MG63 (cell line): ENCODE results near the gene TBC1D5. TPM values are rescaled to one million over a fixed set of nuclear protein-coding genes. Genes with fewer than 3 reads are reported as not detected.
"Not testable (repeated sequence)": the region's sequence is repeated elsewhere in the genome, so short reads cannot be mapped to it uniquely, and the experiment has no call there.

ENCODE experiments used
- DNase-seq: peaks from one replicate; pipeline ENCODE4 v3.0.0-alpha.2; 2020
- H3K27me3 ChIP-seq: fragments of 250-450 bp; sonication (Bioruptor Pico); 2 replicates; pipeline ENCODE4 v1.5.1; 2020; ENCODE audit warnings: mild to moderate bottlenecking, moderate library complexity
- H3K36me3 ChIP-seq: fragments of 250-450 bp; sonication (Bioruptor Pico); 2 replicates; pipeline ENCODE4 v1.5.1; 2020; ENCODE audit warnings: mild to moderate bottlenecking, moderate library complexity
- H3K4me3 ChIP-seq: fragments of 250-450 bp; sonication (Bioruptor Pico); 2 replicates; pipeline ENCODE4 v1.5.1; 2020; ENCODE audit warnings: mild to moderate bottlenecking, moderate library complexity
- H3K9me3 ChIP-seq: fragments of 250-450 bp; sonication (Bioruptor Pico); 2 replicates; pipeline ENCODE4 v1.5.1; 2020; ENCODE audit warnings: mild to moderate bottlenecking, moderate library complexity
- total RNA-seq: library from RNA; depleted of rRNA; stranded (reverse); fragments of >200 nt; shearing (Covaris generic); gene quantifications from 2 replicates; pipeline ENCODE4 v1.2.3, GENCODE V29; 2014; ENCODE audit warnings: low replicate concordance; rRNA removed

TBC1D5 gene, protein sequence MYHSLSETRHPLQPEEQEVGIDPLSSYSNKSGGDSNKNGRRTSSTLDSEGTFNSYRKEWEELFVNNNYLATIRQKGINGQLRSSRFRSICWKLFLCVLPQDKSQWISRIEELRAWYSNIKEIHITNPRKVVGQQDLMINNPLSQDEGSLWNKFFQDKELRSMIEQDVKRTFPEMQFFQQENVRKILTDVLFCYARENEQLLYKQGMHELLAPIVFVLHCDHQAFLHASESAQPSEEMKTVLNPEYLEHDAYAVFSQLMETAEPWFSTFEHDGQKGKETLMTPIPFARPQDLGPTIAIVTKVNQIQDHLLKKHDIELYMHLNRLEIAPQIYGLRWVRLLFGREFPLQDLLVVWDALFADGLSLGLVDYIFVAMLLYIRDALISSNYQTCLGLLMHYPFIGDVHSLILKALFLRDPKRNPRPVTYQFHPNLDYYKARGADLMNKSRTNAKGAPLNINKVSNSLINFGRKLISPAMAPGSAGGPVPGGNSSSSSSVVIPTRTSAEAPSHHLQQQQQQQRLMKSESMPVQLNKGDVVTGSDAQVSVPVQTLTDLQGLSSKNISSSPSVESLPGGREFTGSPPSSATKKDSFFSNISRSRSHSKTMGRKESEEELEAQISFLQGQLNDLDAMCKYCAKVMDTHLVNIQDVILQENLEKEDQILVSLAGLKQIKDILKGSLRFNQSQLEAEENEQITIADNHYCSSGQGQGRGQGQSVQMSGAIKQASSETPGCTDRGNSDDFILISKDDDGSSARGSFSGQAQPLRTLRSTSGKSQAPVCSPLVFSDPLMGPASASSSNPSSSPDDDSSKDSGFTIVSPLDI
- total RNA-seq: 28.3 and 62.5 TPM in 2 replicates

DNA sequence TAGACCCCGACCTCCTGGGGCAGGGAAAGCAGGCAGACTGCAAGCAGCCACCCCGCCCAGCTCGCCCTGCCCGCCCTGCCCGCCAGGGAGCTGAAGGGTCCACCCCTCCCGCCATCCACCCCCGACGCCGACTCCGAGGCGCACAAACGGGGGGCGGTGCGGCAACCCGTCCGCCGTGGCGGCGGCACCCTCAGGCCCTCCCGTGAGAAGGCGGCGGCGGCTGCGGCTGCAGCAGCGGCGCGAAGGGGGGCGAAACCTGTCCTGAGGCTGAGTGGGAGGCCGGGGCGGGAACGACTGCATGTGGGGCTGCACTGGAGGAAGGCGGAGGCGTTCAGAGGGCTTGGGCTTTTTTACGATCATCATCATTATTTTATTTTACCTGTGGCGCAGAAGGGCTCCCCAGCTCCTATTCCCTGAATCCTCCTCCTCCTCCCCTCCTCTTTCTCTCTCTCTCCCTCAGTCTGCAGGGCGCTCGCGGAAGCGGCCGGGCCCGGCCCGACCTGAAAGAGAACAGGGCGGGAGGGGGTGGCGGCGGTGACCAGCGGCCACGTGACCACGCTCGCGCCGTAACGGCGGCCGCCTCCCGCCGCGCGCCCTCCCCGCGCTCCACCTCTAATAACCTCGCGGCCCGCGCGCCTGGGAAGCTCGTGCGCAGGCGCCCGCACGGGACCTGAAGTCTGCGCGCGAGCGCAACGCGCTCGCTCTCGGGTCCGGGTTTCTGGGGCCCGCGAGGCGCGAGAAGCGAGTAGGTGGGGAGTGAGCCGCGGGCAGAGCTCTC lies at the start of gene TBC1D5:
Gene TBC1D5 (minus strand): TSS at position 530 of the 778 bp plus-strand sequence. CDS start 234,061 bp downstream, outside the sequence.
- Histone ChIP-seq H3K27me3 (no peaks in the 10 kb centered on the region), H3K9me3 (no peaks in the 10 kb centered on the region), H3K36me3 (no peaks in the 10 kb centered on the region), H3K4me3 (peak within 1 kb of the TSS; percentile 66)
- DNase-seq: peak; percentile 94

DNA sequence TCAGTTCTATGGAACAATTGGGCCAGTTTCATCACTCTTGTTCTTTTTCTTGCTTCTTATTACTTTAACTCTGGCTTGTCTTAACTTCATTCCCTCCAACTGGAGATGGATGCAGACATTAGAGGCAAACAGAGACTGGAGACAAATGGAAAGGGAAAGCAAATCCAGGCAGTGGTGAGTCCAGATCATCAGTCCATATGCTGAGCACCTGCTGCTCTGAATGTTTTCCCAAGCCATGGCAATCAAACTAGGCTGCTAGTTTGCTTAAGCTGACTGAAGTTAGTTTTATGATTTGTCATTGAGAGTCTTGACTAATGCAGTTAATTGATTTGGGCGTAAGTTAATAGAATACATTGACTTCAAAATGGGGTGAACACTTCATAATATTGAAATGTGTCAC lies 41.0 kb upstream of the TBC1D5 start:
- Histone ChIP-seq H3K9me3 (no peaks in the 10 kb centered on the region), H3K4me3 (no peak overlapping the region)

DNA sequence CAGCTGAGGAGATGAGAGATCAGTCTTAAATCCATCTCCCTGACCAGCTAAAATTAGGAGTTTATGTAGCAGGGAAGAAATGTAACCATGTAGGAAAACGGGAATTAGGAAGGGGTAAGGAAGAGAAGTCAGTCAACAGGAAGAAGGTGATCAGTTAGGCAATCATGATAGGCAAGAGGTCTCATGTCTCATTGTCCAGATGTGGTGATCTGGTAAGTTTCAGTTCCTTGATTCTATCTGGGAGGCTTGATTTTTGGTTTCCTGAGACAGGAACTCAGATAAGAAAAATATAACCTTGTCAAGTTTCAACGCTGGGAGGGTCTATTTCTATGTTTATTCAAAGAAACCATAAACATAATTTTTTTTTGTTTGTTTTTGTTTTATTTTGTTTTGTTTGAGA lies 40.3 kb upstream of the TBC1D5 start:
- Histone ChIP-seq H3K4me3 (no peak overlapping the region), H3K36me3 (no peaks in the 10 kb centered on the region), H3K9me3 (no peaks in the 10 kb centered on the region), H3K27me3 (no peaks in the 10 kb centered on the region)
- DNase-seq: no peak

More for the DNA sequence above, 41.0 kb upstream of the TBC1D5 start:
- Histone ChIP-seq H3K27me3 (no peaks in the 10 kb centered on the region), H3K36me3 (no peaks in the 10 kb centered on the region)
- DNase-seq: no peak

DNA sequence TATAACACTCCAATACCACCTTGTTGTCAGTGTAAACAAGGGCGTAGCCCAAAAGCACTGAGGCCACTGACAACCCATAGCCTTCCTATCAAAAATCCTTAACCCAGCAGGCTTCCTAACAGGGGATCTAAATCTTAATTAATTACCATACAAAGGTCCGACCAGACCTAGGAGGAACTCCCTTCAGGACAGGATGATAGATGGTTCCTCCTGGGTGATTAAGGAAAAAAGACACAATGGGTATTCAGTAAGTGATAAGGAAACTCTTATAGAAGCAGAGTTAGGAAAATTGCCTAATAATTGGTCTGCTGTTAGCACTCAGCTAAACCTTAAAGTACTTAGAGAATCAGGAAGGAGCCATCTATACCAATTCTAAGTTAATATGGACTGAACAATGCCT lies 37.9 kb upstream of the TBC1D5 start:
- DNase-seq: not testable (repeated sequence)

DNA sequence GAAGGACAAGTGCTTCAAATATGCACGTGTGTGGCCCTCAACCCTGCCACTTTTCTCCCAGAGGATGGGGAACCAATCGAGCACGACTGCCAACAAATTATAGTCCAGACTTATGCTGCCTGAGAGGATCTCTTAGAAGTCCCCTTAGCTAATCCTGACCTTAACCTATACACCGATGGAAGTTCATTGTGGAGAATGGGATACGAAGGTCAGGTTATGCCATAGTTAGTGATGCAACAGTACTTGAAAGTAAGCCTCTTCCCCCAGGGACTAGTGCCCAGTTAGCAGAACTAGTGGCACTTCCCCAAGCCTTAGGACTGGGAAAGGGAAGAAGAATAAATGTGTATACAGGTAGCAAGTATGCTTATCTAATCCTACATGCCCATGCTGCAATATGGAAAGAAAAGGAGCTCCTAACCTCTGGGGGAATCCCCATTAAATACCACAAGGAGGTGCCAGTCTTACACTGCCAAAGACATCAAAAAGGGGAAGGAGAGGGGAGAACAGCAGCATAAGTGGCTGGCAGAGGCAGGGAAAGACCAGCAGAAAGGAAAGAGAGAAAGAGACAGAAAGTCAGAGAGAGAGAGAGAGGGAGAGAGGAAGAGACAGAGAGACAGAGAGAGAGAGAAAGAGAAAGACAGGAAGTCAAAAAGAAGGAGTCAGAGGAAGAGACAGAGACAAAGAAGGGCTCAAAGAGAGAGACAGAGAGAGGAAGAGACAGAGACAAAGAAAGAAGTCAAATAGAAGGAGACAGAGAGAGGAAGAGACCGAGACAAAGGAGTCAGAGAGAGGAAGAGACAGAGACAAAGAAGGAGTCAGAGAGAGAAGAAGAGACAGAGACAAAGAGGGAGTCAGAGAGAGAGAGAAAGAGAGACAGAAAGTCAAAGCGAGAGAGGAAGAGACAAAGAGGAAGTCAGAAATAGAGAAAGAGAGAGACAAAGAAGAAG lies 37.1 kb upstream of the TBC1D5 start:
- not testable (repeated sequence) for H3K9me3 ChIP-seq, H3K27me3 ChIP-seq, H3K4me3 ChIP-seq, DNase-seq, H3K36me3 ChIP-seq

More for the DNA sequence above, 37.9 kb upstream of the TBC1D5 start:
- not testable (repeated sequence) for H3K36me3 ChIP-seq, H3K27me3 ChIP-seq, H3K9me3 ChIP-seq, H3K4me3 ChIP-seq

DNA sequence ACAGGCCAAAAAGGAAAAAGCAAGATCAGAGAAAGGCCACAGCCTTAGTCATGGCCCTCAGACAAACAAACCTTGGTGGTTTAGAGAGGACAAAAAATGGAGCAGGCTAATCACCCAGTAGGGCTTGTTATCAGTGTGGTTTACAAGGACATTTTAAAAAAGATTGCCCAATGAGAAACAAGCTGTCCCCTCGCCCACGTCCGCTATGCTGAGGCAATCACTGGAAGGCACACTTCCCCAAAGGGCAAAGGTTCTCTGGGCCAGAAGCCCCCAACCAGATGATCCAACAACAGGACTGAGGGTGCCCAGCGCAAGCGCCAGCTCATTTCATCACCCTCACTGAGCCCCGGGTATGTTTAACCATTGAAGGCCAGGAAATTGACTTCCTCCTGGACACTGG lies 34.9 kb upstream of the TBC1D5 start:
- not testable (repeated sequence) for H3K9me3 ChIP-seq, DNase-seq, H3K27me3 ChIP-seq, H3K4me3 ChIP-seq, H3K36me3 ChIP-seq

DNA sequence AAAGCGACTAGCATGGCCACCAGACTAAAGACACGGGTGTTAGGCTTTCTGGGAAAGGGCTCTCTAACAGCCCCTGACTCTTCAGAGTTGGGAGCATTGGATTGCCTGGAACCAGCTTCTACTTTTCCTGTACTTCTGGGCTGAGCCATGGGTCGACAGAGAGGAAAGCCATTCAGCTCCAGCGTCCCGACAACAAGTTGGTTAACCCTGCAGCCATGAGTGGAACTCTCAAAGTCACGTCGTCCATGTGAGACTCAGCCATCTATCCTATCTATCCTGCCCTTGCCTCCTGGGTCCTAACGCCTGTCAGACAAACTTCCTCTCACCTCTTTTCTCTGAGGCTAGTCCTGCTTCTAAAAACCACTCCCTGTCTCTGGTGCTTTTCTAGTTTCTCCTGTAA lies 32.6 kb upstream of the TBC1D5 start:
- Histone ChIP-seq H3K27me3 (no peaks in the 10 kb centered on the region), H3K9me3 (no peaks in the 10 kb centered on the region), H3K36me3 (no peaks in the 10 kb centered on the region), H3K4me3 (no peak overlapping the region)
- DNase-seq: no peak

DNA sequence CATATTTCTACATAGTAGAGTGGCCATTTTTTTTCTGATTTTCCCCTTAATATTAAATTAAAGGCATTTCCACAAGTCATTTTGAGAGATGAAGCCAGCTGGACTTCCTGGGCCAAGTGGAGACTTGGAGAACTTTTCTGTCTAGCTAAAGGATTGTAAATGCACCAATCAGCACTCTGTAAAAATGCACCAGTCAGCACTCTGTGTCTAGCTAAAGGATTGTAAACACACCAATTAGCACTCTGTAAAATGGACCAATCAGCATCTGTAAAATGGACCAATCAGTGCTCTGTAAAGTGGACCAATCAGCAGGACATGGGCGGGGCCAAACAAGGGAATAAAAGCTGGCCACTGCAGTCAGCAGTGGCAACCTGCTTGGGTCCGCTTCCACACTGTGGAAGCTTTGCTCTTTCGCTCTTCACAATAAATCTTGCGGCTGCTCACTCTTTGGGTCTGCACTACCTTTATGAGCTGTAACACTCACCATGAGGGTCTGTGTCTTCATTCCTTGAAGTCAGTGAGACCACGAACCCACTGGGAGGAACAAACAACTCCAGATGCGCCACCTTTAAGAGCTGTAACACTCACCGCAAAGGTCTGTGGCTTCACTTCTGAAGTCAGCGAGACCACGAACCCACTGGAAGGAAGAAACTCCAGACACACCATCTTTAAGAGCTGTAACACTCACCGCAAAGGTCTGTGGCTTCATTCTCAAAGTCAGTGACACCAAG lies 31.9 kb upstream of the TBC1D5 start:
- DNase-seq, H3K27me3 ChIP-seq, H3K4me3 ChIP-seq, H3K9me3 ChIP-seq, H3K36me3 ChIP-seq: not testable (repeated sequence)

DNA sequence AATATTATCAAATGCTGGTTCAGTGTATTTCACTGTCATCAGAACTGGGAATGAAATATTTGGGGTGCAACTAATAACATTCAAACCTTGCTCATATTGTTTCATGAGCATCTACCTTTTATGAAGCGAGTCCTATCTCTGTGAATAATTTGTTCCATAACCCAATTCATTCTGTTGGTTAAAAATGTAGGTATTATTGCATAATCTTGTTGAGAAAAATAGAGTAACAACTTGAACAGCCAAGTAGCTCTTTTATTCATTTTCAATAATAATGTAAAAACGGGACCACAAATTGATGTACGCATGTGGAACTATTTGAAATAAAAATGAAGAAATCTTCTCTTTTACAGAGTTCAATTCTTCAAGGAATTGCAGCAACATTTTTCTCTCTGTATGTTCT lies 30.1 kb upstream of the TBC1D5 start:
- Histone ChIP-seq H3K4me3 (no peak overlapping the region), H3K27me3 (no peaks in the 10 kb centered on the region), H3K9me3 (no peaks in the 10 kb centered on the region), H3K36me3 (no peaks in the 10 kb centered on the region)
- DNase-seq: no peak

DNA sequence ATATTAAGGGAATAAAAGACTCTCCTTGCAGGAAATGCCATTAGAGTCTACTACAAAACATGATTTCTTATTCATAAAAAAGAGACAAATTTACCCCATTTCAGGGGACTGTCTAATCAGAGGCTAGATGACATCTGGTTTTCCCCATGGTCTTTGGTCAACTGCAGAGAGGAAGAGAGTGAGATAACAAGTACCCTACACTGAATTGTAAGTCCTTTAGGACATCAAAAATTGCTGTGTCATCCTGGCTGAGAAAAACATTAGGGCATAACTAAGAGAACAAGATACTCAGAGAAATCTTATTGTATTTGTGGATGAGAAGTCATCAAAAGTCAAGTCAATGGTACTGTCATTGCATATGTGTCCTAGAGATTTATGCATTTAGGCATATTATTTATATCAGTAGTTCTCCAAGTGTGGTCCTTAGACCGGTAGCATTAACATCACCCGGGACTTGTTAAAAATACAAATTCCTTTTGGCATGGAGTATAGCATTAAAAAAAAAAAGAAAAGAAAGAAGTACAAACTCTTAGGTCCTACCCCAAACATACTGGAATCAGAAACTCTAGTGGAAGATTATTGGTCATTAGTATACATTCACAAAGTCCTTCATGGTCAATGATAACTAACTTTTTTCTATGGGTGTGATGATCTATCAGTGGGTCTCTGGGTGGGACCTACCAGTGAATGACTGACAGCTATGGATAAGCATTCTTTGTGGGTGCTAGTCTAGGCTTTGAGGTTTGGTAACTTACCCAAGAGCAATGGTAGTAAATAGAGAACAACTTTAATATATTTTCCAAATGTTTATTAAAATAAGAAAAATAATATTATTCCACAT lies 29.0 kb upstream of the TBC1D5 start:
- no peaks in the 10 kb centered on the region for H3K27me3 ChIP-seq
- H3K9me3 ChIP-seq: no peaks in the 10 kb centered on the region
- no peak overlapping the region for H3K4me3 ChIP-seq
- H3K36me3 ChIP-seq: no peaks in the 10 kb centered on the region
- no peak for DNase-seq

DNA sequence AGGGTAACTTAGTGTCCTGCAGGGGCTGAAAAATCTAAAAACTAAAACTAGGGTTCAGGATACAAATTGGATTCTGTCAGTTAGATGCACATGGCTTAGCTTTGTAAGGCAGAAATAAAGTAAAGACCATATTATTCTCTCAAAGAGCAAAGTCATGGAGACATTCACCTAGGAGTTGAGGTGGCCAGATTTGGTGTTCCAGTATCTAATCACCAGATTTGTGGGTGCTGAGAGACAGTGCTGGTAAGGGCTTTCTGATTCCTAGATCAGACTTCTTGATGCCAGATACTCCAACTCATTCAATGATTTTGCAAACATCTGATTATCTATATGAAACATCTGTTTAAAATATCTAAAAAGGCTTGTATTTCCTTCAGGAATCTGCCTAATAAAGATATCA lies 28.3 kb upstream of the TBC1D5 start:
- no peaks in the 10 kb centered on the region for H3K9me3 ChIP-seq
- H3K4me3 ChIP-seq: no peak overlapping the region
- no peaks in the 10 kb centered on the region for H3K27me3 ChIP-seq
- no peak for DNase-seq
- H3K36me3 ChIP-seq: no peaks in the 10 kb centered on the region

DNA sequence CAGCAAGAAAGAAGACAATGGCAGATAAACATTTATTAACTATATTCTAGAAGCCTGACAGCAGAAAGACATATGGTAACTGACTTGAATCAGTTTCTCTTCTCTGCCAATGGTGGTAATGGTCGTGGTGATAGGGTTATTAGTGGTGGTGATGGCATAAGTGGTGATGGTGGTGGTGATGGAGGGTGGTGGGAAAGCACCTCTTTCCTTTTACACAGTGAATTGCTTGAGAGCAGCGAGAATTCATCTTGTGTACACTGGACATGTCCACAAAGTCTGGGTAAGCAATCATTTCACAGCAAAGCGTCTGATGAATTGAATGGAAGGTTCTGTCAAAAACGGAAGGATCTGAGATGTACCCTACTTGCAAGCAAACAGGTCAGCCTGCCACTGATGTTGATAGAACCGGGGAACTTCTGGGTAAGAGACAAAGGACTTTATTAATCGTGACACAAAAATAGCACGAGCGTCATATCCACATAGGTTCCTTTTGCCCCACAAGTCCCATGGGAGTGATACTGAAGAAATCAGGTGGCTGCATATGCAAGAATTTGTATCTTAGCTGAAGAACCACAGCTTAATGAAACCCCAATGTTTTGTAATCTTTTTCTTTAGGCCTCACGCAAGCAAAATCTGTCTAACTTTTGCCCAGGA lies 23.5 kb upstream of the TBC1D5 start:
- Histone ChIP-seq H3K4me3 (no peak overlapping the region), H3K27me3 (no peaks in the 10 kb centered on the region), H3K36me3 (no peaks in the 10 kb centered on the region), H3K9me3 (no peaks in the 10 kb centered on the region)
- DNase-seq: no peak

DNA sequence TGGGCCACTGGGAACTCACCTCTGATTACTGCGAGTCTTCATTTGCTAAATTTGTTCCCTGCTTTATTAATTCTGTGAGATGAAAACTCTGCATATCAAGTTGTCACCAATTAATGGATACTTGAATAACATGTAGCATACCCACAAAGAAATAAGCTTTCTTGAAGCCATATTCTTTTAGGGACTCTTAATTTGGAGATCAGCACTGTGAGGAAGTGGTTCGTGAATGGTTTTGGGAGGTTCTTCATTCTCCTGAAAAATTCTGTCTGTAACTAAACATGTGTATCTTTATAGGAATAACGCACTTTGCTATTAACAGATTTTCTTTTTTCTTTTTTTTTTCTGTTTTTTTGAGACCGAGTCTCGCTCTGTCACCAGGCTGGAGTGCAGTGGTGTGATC lies 19.1 kb upstream of the TBC1D5 start:
- Histone ChIP-seq H3K36me3 (no peaks in the 10 kb centered on the region), H3K4me3 (no peak overlapping the region), H3K27me3 (no peaks in the 10 kb centered on the region), H3K9me3 (no peaks in the 10 kb centered on the region)
- DNase-seq: no peak

DNA sequence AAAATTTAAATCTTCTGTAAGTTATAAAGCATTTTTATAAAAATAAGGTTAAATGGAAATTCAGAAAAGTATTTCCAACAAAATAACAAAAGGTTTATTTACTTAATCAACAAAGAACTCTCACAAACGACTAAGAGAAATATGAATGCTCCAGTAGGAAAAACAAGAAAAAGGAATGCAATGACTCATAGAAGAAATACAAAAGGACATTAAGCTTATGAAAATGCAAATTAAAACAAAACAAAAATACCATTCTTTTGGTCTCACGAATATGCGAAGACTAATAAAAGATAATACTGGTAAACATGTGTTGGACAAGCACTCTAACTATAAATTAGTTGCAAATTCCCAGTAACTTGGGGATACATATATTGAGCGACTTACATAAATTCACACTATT lies 17.5 kb upstream of the TBC1D5 start:
- Histone ChIP-seq H3K27me3 (no peaks in the 10 kb centered on the region), H3K4me3 (no peak overlapping the region), H3K9me3 (no peaks in the 10 kb centered on the region), H3K36me3 (no peaks in the 10 kb centered on the region)
- no peak for DNase-seq
